Measurements from ENCODE around the gene ASH1L.
A peak's percentile ranks its signal among the peaks of the same experiment; 100 is the strongest.

The ASH1L gene

GRCh38 chr1:155463865-155464650 is 98.5 kb downstream of the ASH1L start:
- Histone ChIP-seq H3K36me3 (replicated peaks) (peaks cover 2% of the 10 kb centered on the region), H3K27ac (peak overlapping the region; percentile 89), H3K4me3 (ENCODE audit: low read depth, low read length) (no peak overlapping the region), H3K27me3 (replicated peaks) (no peaks in the 10 kb centered on the region)
- in situ Hi-C loops (cut with HindIII; ENCODE audit: low pct_ligation_motif_present, low sequenced_read_pairs) = no loop called here
- no peak for TF ChIP-seq CTCF (IDR thresholded peaks at IDR 0.05; ENCODE audit: low read depth, low read length, missing control alignments)
- DNase-seq = peak; percentile 83

- no peaks in the 10 kb centered on the region for H3K27me3 ChIP-seq (replicated peaks)
- no peak for DNase-seq
- in situ Hi-C loops (cut with HindIII; ENCODE audit: low pct_ligation_motif_present, low sequenced_read_pairs) = no loop called here
- H3K4me3 ChIP-seq (ENCODE audit: low read depth, low read length) = no peak overlapping the region
- H3K36me3 ChIP-seq (replicated peaks) = peaks cover 2% of the 10 kb centered on the region
- H3K27ac ChIP-seq = no peak overlapping the region
- TF ChIP-seq CTCF (IDR thresholded peaks at IDR 0.05; ENCODE audit: low read depth, low read length, missing control alignments) = no peak
Observed at GRCh38 chr1:155458111-155458510, 104.5 kb downstream of the ASH1L start.

GRCh38 chr1:155457266-155457665 is 105.3 kb downstream of the ASH1L start:
- DNase-seq = no peak
- TF ChIP-seq CTCF (IDR thresholded peaks at IDR 0.05; ENCODE audit: low read depth, low read length, missing control alignments) = no peak
- Histone ChIP-seq H3K27me3 (replicated peaks) (no peaks in the 10 kb centered on the region), H3K4me3 (ENCODE audit: low read depth, low read length) (no peak overlapping the region), H3K27ac (no peak overlapping the region), H3K36me3 (replicated peaks) (peaks cover 2% of the 10 kb centered on the region)
- in situ Hi-C loops (cut with HindIII; ENCODE audit: low pct_ligation_motif_present, low sequenced_read_pairs) = no loop called here

- Histone ChIP-seq H3K4me3 (ENCODE audit: low read depth, low read length) (no peak overlapping the region), H3K27me3 (replicated peaks) (no peaks in the 10 kb centered on the region), H3K27ac (peak overlapping the region; percentile 86), H3K36me3 (replicated peaks) (peaks cover 2% of the 10 kb centered on the region)
- peak; percentile 51 for DNase-seq
- in situ Hi-C loops (cut with HindIII; ENCODE audit: low pct_ligation_motif_present, low sequenced_read_pairs) = no loop called here
- TF ChIP-seq CTCF (IDR thresholded peaks at IDR 0.05; ENCODE audit: low read depth, low read length, missing control alignments) = no peak
Observed at GRCh38 chr1:155455588-155456195, 106.9 kb downstream of the ASH1L start.

GRCh38 chr1:155454096-155454495 is 108.5 kb downstream of the ASH1L start:
- Histone ChIP-seq H3K4me3 (ENCODE audit: low read depth, low read length) (no peak overlapping the region), H3K27ac (peak overlapping the region; percentile 86), H3K27me3 (replicated peaks) (no peaks in the 10 kb centered on the region), H3K36me3 (replicated peaks) (peaks cover under 1% of the 10 kb centered on the region)
- in situ Hi-C loops (cut with HindIII; ENCODE audit: low pct_ligation_motif_present, low sequenced_read_pairs) = no loop called here
- TF ChIP-seq CTCF (IDR thresholded peaks at IDR 0.05; ENCODE audit: low read depth, low read length, missing control alignments) = no peak
- DNase-seq = peak; percentile 31

Measured in brain microvascular endothelial cell (primary cell).